Neutrophil (primary cell): ENCODE measurements around the gene NOD1.
A peak's percentile ranks its signal among the peaks of the same experiment; 100 is the strongest.

Experiments
- H3K27ac ChIP-seq: fragments of 200-600 bp; sonication (generic); 2 replicates; pipeline ENCODE4 v1.5.1; 2016; ENCODE audit warnings: mild to moderate bottlenecking, moderate library complexity
- H3K27me3 ChIP-seq: fragments of 200-600 bp; sonication (generic); 2 replicates; pipeline ENCODE4 v1.6.0; 2016; ENCODE audit warnings: mild to moderate bottlenecking
- H3K36me3 ChIP-seq: fragments of 200-600 bp; sonication (generic); 2 replicates; pipeline ENCODE4 v1.5.1; 2017
- H3K4me1 ChIP-seq, 2 experiments: fragments of 200-600 bp in 1 of 2; sonication (generic) in 1 of 2; 1 replicate in 1 of 2; 2 replicates in 1 of 2; pipeline versions ENCODE4 v1.5.1 to v1.6.1; 2013 to 2016; ENCODE audit warnings: low read depth in 1 of 2, low read length in 1 of 2, mild to moderate bottlenecking in 1 of 2, moderate library complexity in 1 of 2; ENCODE audit not compliant: control insufficient read depth in 1 of 2, insufficient read depth in 1 of 2
- H3K4me3 ChIP-seq, 2 experiments: fragments of 200-600 bp in 1 of 2; sonication (generic) in 1 of 2; 1 replicate in 1 of 2; 2 replicates in 1 of 2; pipeline ENCODE4 v1.5.1; 2013 to 2016; ENCODE audit warnings: low read depth in 1 of 2, low read length in 1 of 2, mild to moderate bottlenecking in 1 of 2, moderate library complexity in 1 of 2
- H3K9me3 ChIP-seq: fragments of 200-600 bp; sonication (generic); 2 replicates; pipeline ENCODE4 v1.5.1; 2016
- CTCF ChIP-seq: fragments of 200-600 bp; sonication (generic); IDR thresholded peaks from 2 replicates; pipeline ENCODE4 v1.5.1; 2016; ENCODE audit warnings: antibody characterized with exemption

Gene NOD1

GRCh38 chr7:30434140-30434799 is 44.3 kb downstream of the NOD1 start:
- Histone ChIP-seq H3K27ac (peak overlapping the region; percentile 47), H3K27me3 (no peaks in the 10 kb centered on the region), H3K36me3 (no peaks in the 10 kb centered on the region), H3K9me3 (no peaks in the 10 kb centered on the region), H3K4me3 (no peak overlapping the region), H3K4me1 (peaks cover 69 to 83% of the 10 kb centered on the region in 2 experiments)
- no peak for TF ChIP-seq CTCF

DNA sequence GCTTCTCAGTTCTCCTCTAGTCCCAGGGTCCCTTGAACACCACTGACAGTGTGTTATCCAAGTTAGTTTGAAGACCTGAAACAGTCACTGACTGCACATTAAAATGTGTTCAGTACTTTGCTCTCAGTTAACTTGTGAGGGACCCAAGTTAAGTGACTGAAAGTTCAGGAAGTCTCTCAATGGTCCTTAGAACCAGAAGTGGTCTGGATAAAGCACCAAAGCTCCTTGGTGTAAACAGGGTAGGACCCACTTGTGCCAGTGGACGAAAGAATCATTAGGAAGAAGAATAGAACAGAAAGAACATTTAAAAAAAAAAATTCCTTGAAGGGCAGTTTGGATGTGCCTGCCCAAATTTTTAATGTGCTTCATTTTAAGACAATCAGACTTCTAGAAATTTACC is 45.1 kb downstream of the NOD1 start:
- H3K27ac ChIP-seq = peak overlapping the region; percentile 70
- H3K27me3 ChIP-seq = no peaks in the 10 kb centered on the region
- H3K4me3 ChIP-seq = no peak overlapping the region
- H3K9me3 ChIP-seq = no peaks in the 10 kb centered on the region
- no peaks in the 10 kb centered on the region for H3K36me3 ChIP-seq
- TF ChIP-seq CTCF = no peak
- H3K4me1 ChIP-seq = peaks cover 77 to 89% of the 10 kb centered on the region in 2 experiments

- TF ChIP-seq CTCF = no peak
- no peaks in the 10 kb centered on the region for H3K27me3 ChIP-seq
- H3K4me3 ChIP-seq = peak overlapping the region in 1 of 2 experiments; percentile 26
- H3K36me3 ChIP-seq = no peaks in the 10 kb centered on the region
- no peaks in the 10 kb centered on the region for H3K9me3 ChIP-seq
- H3K27ac ChIP-seq = peak overlapping the region; percentile 70
- peaks cover 77 to 89% of the 10 kb centered on the region in 2 experiments for H3K4me1 ChIP-seq
Measured at GRCh38 chr7:30433082-30433481, 45.5 kb downstream of the NOD1 start.

DNA sequence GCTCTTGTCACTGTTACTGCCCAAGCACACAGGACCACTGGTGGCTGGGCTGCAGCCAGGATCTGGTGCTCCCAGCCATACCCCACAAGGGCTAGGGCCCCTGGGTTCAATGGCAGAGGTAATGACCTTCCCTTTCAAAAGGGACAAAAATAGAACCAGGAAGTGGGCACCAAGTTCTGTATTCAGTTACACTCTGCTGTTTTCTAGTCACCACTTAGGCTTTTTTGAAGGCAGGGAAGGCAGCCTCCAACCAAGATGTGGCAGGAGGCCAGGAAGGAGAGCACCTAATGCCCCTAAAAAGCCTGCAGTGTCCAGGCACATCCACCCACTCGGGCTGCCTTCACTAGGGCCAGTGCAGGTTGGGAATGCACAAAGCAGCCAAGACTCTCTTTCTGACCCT is 47.8 kb downstream of the NOD1 start:
- no peaks in the 10 kb centered on the region for H3K36me3 ChIP-seq

GRCh38 chr7:30430276-30430675 is 48.3 kb downstream of the NOD1 start:
- H3K9me3 ChIP-seq = no peaks in the 10 kb centered on the region
- no peaks in the 10 kb centered on the region for H3K36me3 ChIP-seq
- peak overlapping the region; percentile 80 for H3K27ac ChIP-seq
- H3K27me3 ChIP-seq = no peaks in the 10 kb centered on the region
- peak overlapping the region in 1 of 2 experiments; percentile 12 for H3K4me3 ChIP-seq
- H3K4me1 ChIP-seq = peaks cover 73 to 84% of the 10 kb centered on the region in 2 experiments
- no peak for TF ChIP-seq CTCF

More for the DNA sequence above, 47.8 kb downstream of the NOD1 start:
- no peak for TF ChIP-seq CTCF
- peaks cover 74 to 84% of the 10 kb centered on the region in 2 experiments for H3K4me1 ChIP-seq
- H3K4me3 ChIP-seq = peak overlapping the region in 1 of 2 experiments; percentile 12
- peak overlapping the region; percentile 80 for H3K27ac ChIP-seq
- H3K27me3 ChIP-seq = no peaks in the 10 kb centered on the region
- H3K9me3 ChIP-seq = no peaks in the 10 kb centered on the region
